Stimulated activated CD8-positive, alpha-beta memory T cell treated with anti-CD3 and anti-CD28 coated beads, Interleukin-15, amount 100 ng/mL, for 1 hour (primary cell): ENCODE results near the gene CARD11.

Experiments used
- DNase-seq: peaks from one replicate; pipeline ENCODE4 v3.0.0-alpha.2; 2020; ENCODE audit warnings: low read depth

Gene CARD11

GRCh38 chr7:2872296-2872874 is 171.3 kb downstream of the CARD11 start:
- DNase-seq = no peak

GRCh38 chr7:2870471-2870931 is 173.2 kb downstream of the CARD11 start:
- no peak for DNase-seq

- no peak for DNase-seq
These were observed 173.7 kb downstream of the CARD11 start for GRCh38 chr7:2869981-2870380.

- no peak for DNase-seq
These were observed 177.1 kb downstream of the CARD11 start for GRCh38 chr7:2866601-2867000.

GRCh38 chr7:2864999-2865670 is 178.5 kb downstream of the CARD11 start:
- peak; percentile 49 for DNase-seq

- no peak for DNase-seq
These were observed 179.3 kb downstream of the CARD11 start for GRCh38 chr7:2864204-2864985.

GRCh38 chr7:2863461-2864066 is 180.1 kb downstream of the CARD11 start:
- peak; percentile 42 for DNase-seq

- no peak for DNase-seq
These were observed 180.8 kb downstream of the CARD11 start for GRCh38 chr7:2862831-2863361.

- DNase-seq = no peak
These were observed 182.2 kb downstream of the CARD11 start for GRCh38 chr7:2861509-2861908.

GRCh38 chr7:2860627-2861133 is 183.0 kb downstream of the CARD11 start:
- no peak for DNase-seq

- DNase-seq = no peak
These were observed 183.7 kb downstream of the CARD11 start for GRCh38 chr7:2859952-2860351.

GRCh38 chr7:2858621-2859020 is 185.0 kb downstream of the CARD11 start:
- no peak for DNase-seq

GRCh38 chr7:2856388-2857169 is 187.1 kb downstream of the CARD11 start:
- no peak for DNase-seq
